ENCODE results near the gene SPPL2B. TPM values are rescaled to one million over a fixed set of nuclear protein-coding genes. Genes with fewer than 3 reads are reported as not detected.
A peak's percentile ranks its signal among the peaks of the same experiment; 100 is the strongest.
"Not testable (repeated sequence)": the region's sequence is repeated elsewhere in the genome, so short reads cannot be mapped to it uniquely, and the experiment has no call there.

Gene SPPL2B
- total RNA-seq, 1 donor, result 32.6 TPM

DNA sequence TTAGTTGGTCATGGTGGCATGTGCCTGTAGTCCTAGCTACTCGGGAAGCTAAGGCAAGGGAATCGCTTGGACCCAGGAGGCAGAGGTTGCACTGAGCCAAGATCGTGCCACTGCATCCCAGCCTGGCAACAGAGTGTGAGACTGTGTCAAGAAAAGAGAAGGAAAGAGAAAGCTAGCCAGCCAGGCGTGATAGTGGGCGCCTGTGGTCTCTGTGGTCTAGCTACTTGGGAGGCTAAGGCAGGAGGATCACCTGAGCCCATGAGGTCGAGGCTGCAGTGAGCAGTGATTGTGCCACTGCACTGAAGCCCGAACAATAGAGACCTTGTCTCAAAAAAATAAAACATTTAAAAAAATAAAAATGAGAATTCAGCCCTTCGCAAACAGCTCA lies 65.6 kb downstream of the SPPL2B start:
- Histone ChIP-seq H3K9me3 (ENCODE audit: low read depth, low read length) (no peaks in the 10 kb centered on the region), H3K27ac (ENCODE audit: low read depth, low read length) (no peak overlapping the region), H3K4me2 (ENCODE audit: insufficient read depth, low read length) (peak overlapping the region; percentile 84), H3K4me3 (ENCODE audit: insufficient read depth, low read length) (peak overlapping the region; percentile 67), H2AFZ (ENCODE audit: low read length) (peak overlapping the region; percentile 80), H3K4me1 (ENCODE audit: insufficient read depth, low read length) (peaks cover 6% of the 10 kb centered on the region), H4K20me1 (ENCODE audit: insufficient read depth, low read length) (no peaks in the 10 kb centered on the region), H3K79me2 (ENCODE audit: insufficient read depth, low read length) (no peaks in the 10 kb centered on the region), H3K36me3 (ENCODE audit: insufficient read depth, low read length) (no peaks in the 10 kb centered on the region), H3K27me3 (ENCODE audit: insufficient read depth, low read length) (peaks cover 3% of the 10 kb centered on the region)
- DNase-seq (ENCODE audit: insufficient read length, low spot score, missing footprints), result no peak
- TF ChIP-seq, protein P1, sequence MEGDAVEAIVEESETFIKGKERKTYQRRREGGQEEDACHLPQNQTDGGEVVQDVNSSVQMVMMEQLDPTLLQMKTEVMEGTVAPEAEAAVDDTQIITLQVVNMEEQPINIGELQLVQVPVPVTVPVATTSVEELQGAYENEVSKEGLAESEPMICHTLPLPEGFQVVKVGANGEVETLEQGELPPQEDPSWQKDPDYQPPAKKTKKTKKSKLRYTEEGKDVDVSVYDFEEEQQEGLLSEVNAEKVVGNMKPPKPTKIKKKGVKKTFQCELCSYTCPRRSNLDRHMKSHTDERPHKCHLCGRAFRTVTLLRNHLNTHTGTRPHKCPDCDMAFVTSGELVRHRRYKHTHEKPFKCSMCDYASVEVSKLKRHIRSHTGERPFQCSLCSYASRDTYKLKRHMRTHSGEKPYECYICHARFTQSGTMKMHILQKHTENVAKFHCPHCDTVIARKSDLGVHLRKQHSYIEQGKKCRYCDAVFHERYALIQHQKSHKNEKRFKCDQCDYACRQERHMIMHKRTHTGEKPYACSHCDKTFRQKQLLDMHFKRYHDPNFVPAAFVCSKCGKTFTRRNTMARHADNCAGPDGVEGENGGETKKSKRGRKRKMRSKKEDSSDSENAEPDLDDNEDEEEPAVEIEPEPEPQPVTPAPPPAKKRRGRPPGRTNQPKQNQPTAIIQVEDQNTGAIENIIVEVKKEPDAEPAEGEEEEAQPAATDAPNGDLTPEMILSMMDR (IDR thresholded peaks at IDR 0.05; ENCODE audit: extremely low read depth, low read depth, low read length), result no peak

DNA sequence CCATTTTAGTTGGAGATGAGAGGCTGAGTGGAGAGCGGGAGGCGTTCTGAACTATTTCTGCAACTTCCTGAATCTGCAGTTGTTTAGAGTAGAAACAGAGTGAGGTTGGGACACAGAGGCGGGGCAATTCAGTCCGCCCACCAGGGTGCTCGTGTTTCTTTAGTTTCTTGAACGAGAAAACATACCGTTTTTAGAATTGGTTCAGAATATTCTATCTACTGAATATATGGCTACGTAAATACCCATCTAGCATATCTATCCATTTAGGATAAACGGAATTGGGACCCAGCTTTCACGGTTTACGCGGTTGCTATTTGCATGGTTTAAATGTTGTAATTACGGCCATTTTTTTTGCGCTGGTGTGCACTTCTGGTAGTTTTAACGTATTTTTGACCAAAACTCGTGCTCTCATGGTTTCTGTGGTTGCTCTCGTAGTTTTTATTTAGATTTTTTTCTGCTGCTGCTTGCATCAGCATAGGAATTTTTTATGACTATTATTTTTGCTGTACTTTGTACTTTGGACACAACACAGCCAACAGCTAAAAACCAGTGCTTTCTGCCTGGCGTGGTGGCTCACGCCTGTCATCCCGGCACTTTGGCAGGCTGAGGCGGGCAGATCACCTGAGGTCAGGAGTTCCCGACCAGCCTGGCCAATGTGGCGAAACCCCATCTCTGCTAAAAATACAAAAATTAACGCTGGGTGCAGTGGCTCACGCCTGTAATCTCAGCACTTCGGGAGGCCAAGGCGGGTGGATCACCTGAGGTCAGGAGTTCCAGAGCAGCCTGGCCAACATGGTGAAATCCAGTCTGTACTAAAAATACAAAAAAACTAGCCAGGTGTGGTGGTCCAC lies 66.2 kb downstream of the SPPL2B start:
- H2AFZ ChIP-seq (ENCODE audit: low read length), result peak overlapping the region; percentile 80
- no peaks in the 10 kb centered on the region for H3K79me2 ChIP-seq (ENCODE audit: insufficient read depth, low read length)

DNA sequence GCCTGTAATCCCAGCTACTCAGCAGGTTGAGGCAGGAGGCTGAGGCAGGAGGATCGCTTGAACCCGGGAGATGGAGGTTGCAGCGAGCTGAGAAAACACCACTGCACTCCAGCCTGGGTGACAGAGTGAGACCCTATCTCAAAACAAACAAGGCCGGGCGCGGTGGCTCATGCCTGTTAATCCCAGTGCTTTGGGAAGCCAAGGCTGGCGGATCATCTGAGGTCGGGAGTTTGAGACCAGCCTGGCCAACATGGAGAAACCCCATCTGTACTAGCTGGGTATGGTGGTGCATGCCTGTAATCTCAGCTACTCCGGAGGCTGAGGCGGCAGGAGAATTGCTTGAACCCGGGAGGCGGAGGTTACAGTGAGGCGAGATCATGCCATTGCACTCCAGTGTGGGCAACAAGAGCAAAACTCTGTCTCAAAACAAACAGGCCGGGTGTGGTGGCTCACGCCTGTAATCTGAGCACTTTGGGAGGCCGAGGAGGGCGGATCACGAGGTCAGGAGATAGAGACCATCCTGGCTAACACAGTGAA lies 66.9 kb downstream of the SPPL2B start:
- H3K27ac ChIP-seq (ENCODE audit: low read depth, low read length); H3K79me2 ChIP-seq (ENCODE audit: insufficient read depth, low read length); H3K27me3 ChIP-seq (ENCODE audit: insufficient read depth, low read length); H3K9me3 ChIP-seq (ENCODE audit: low read depth, low read length); H4K20me1 ChIP-seq (ENCODE audit: insufficient read depth, low read length); DNase-seq (ENCODE audit: insufficient read length, low spot score, missing footprints); H2AFZ ChIP-seq (ENCODE audit: low read length); H3K4me1 ChIP-seq (ENCODE audit: insufficient read depth, low read length); H3K36me3 ChIP-seq (ENCODE audit: insufficient read depth, low read length): not testable (repeated sequence)
- Histone ChIP-seq H3K4me3 (ENCODE audit: insufficient read depth, low read length) (peak overlapping the region; percentile 67), H3K4me2 (ENCODE audit: insufficient read depth, low read length) (peak overlapping the region; percentile 84)

More for the DNA sequence above, 66.2 kb downstream of the SPPL2B start:
- TF ChIP-seq, protein P1 (IDR thresholded peaks at IDR 0.05; ENCODE audit: extremely low read depth, low read depth, low read length), result no peak
- Histone ChIP-seq H3K36me3 (ENCODE audit: insufficient read depth, low read length) (no peaks in the 10 kb centered on the region), H3K9me3 (ENCODE audit: low read depth, low read length) (no peaks in the 10 kb centered on the region), H3K4me1 (ENCODE audit: insufficient read depth, low read length) (peaks cover 6% of the 10 kb centered on the region), H3K27ac (ENCODE audit: low read depth, low read length) (no peak overlapping the region), H3K27me3 (ENCODE audit: insufficient read depth, low read length) (peaks cover 2% of the 10 kb centered on the region), H3K4me2 (ENCODE audit: insufficient read depth, low read length) (peak overlapping the region; percentile 84), H4K20me1 (ENCODE audit: insufficient read depth, low read length) (no peaks in the 10 kb centered on the region), H3K4me3 (ENCODE audit: insufficient read depth, low read length) (peak overlapping the region; percentile 67)
- peak; percentile 86 for DNase-seq (ENCODE audit: insufficient read length, low spot score, missing footprints)

DNA sequence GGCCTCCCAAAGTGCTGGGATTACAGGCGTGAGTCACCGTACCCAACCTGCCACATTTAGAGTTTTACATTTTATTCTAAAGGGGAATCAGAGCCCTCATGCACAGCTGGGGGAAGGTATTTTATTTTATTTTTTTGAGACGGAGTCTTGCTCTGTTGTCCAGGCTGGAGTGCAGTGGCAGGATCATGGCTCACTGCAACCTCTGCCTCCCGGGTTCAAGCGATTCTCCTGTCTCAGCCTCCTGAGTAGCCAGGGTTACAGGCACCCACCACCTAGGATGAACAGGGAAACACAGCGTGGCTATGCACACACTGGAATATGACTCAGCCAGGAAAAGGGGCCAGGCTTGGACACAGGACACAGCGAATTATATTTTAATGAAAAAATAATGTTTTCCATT lies 68.7 kb downstream of the SPPL2B start:
- H3K4me1 ChIP-seq (ENCODE audit: insufficient read depth, low read length), result not testable (repeated sequence)

More for the DNA sequence above, 68.7 kb downstream of the SPPL2B start:
- not testable (repeated sequence) for H3K27me3 ChIP-seq (ENCODE audit: insufficient read depth, low read length); H3K27ac ChIP-seq (ENCODE audit: low read depth, low read length); H3K4me2 ChIP-seq (ENCODE audit: insufficient read depth, low read length); H3K36me3 ChIP-seq (ENCODE audit: insufficient read depth, low read length); H3K79me2 ChIP-seq (ENCODE audit: insufficient read depth, low read length); H2AFZ ChIP-seq (ENCODE audit: low read length); H4K20me1 ChIP-seq (ENCODE audit: insufficient read depth, low read length); DNase-seq (ENCODE audit: insufficient read length, low spot score, missing footprints); H3K4me3 ChIP-seq (ENCODE audit: insufficient read depth, low read length); H3K9me3 ChIP-seq (ENCODE audit: low read depth, low read length)

All from osteoblast (primary cell).